GM23338 (cell line): ENCODE data around the gene CD79A. TPM values are rescaled to one million over a fixed set of nuclear protein-coding genes. Genes with fewer than 3 reads are reported as not detected.
A peak's percentile ranks its signal among the peaks of the same experiment; 100 is the strongest.
"Not testable (repeated sequence)": the region's sequence is repeated elsewhere in the genome, so short reads cannot be mapped to it uniquely, and the experiment has no call there.

Source experiments
- ATAC-seq: fragments of 200-7000 bp; cut with Tn5 transposase; 3 replicates; pipeline ENCODE4 v1.9.1; 2020
- DNase-seq: peaks from one replicate; pipeline ENCODE4 v3.0.0-alpha.2; 2015; ENCODE audit warnings: low spot score
- H2AFZ ChIP-seq: fragments of 200-600 bp; sonication (generic); 2 replicates; pipeline ENCODE4 v1.8.0; 2016; ENCODE audit warnings: antibody characterized with exemption, mild to moderate bottlenecking, moderate library complexity
- H3F3A ChIP-seq: fragments of 200-600 bp; sonication (generic); replicated peaks from 2 replicates; pipeline ENCODE4 v1.8.0; 2017; ENCODE audit warnings: antibody characterized with exemption, mixed run types, low read depth
- H3K27ac ChIP-seq: fragments of 200-600 bp; sonication (generic); 2 replicates; pipeline ENCODE4 v1.6.1; 2016; ENCODE audit warnings: low read depth
- H3K27me3 ChIP-seq: fragments of 200-600 bp; sonication (generic); 2 replicates; pipeline ENCODE4 v1.8.0; 2016; ENCODE audit warnings: mild to moderate bottlenecking, mixed run types, moderate library complexity; ENCODE audit not compliant: insufficient read depth
- H3K36me3 ChIP-seq: fragments of 200-600 bp; sonication (generic); 2 replicates; pipeline ENCODE4 v1.8.0; 2016; ENCODE audit warnings: mild to moderate bottlenecking; ENCODE audit not compliant: insufficient read depth
- H3K4me1 ChIP-seq: fragments of 200-600 bp; sonication (generic); 2 replicates; pipeline ENCODE4 v1.8.0; 2016; ENCODE audit warnings: mild to moderate bottlenecking, moderate library complexity; ENCODE audit not compliant: insufficient read depth
- H3K4me2 ChIP-seq: fragments of 200-600 bp; sonication (generic); 2 replicates; pipeline ENCODE4 v1.7.1; 2017; ENCODE audit warnings: mixed run types
- H3K4me3 ChIP-seq: fragments of 200-600 bp; sonication (generic); 2 replicates; pipeline ENCODE4 v1.6.1; 2016; ENCODE audit warnings: mixed run types
- H3K79me2 ChIP-seq: fragments of 200-600 bp; sonication (generic); replicated peaks from 2 replicates; pipeline ENCODE4 v1.8.0; 2017; ENCODE audit warnings: mild to moderate bottlenecking; ENCODE audit not compliant: insufficient read depth
- H3K9me2 ChIP-seq: fragments of 200-600 bp; sonication (generic); 2 replicates; pipeline ENCODE4 v1.8.0; 2017; ENCODE audit not compliant: insufficient read depth
- H4K20me1 ChIP-seq: fragments of 200-600 bp; sonication (generic); replicated peaks from 2 replicates; pipeline ENCODE4 v1.8.0; 2017; ENCODE audit warnings: mild to moderate bottlenecking; ENCODE audit not compliant: insufficient read depth
- H3K27ac Mint-ChIP-seq: 2 replicates; pipeline ENCODE4 v1.8.0; 2020; ENCODE audit warnings: inconsistent platforms, mild to moderate bottlenecking, moderate library complexity, mixed read lengths
- H3K27me3 Mint-ChIP-seq: 3 replicates; pipeline ENCODE4 v1.8.0; 2022; ENCODE audit warnings: low read depth, mild to moderate bottlenecking, moderate library complexity, mixed read lengths, inconsistent platforms; ENCODE audit not compliant: insufficient read depth, poor library complexity
- H3K36me3 Mint-ChIP-seq: 3 replicates; pipeline ENCODE4 v1.8.0; 2021; ENCODE audit warnings: low read depth, mild to moderate bottlenecking, inconsistent platforms, moderate library complexity, mixed read lengths
- H3K4me1 Mint-ChIP-seq: 3 replicates; pipeline ENCODE4 v1.8.0; 2020; ENCODE audit warnings: mild to moderate bottlenecking, inconsistent platforms, mixed read lengths
- H3K4me3 Mint-ChIP-seq: 3 replicates; pipeline ENCODE4 v1.8.0; 2021; ENCODE audit warnings: moderate library complexity, mild to moderate bottlenecking, inconsistent platforms, mixed read lengths
- H3K9me3 Mint-ChIP-seq: 3 replicates; pipeline ENCODE4 v1.8.0; 2020; ENCODE audit warnings: moderate library complexity, mild to moderate bottlenecking, inconsistent platforms, mixed read lengths
- EZH2phosphoT487 ChIP-seq: fragments of 200-600 bp; sonication (generic); IDR thresholded peaks from one replicate; pipeline ENCODE4 v1.8.1; 2018; ENCODE audit warnings: antibody characterized with exemption; ENCODE audit not compliant: unreplicated experiment
- NANOG ChIP-seq: IDR thresholded peaks from 2 replicates; pipeline ENCODE4 v1.6.1; 2016; ENCODE audit warnings: antibody characterized with exemption, borderline replicate concordance
- POLR2AphosphoS5 ChIP-seq: IDR thresholded peaks from 2 replicates; pipeline ENCODE4 v1.6.1; 2016; ENCODE audit warnings: antibody characterized with exemption, low read depth
- STAT1 ChIP-seq: IDR thresholded peaks from one replicate; pipeline ENCODE4 v1.6.1; 2016; ENCODE audit warnings: antibody characterized with exemption; ENCODE audit not compliant: unreplicated experiment
- ZNF114 ChIP-seq: fragments of 250-450 bp; sonication (Bioruptor Pico); IDR thresholded peaks from 2 replicates; pipeline ENCODE4 v1.5.0; 2020; ENCODE audit warnings: mild to moderate bottlenecking, moderate library complexity
- polyA plus RNA-seq: library from polyadenylated mRNA; unstranded; fragments of >200 nt; fragmentation: Nextera tagmentation; extraction: Ambion mirVana; gene quantifications from 2 replicates; pipeline ENCODE4 v1.2.1, GENCODE V29; 2016
- total RNA-seq: library from RNA; depleted of rRNA; stranded (reverse); fragments of >200 nt; shearing (Covaris generic); gene quantifications from 2 replicates; pipeline ENCODE4 v1.2.3, GENCODE V29; 2014
- TF ChIP-seq, protein P1 (sequence below): IDR thresholded peaks from 2 replicates; pipeline ENCODE4 v1.6.1; 2016; ENCODE audit warnings: antibody characterized with exemption
- TF ChIP-seq, protein P2 (sequence below): IDR thresholded peaks from one replicate; pipeline ENCODE4 v1.6.1; 2018; ENCODE audit warnings: antibody characterized with exemption; ENCODE audit not compliant: unreplicated experiment
- TF ChIP-seq, protein P3 (sequence below), 2 experiments: fragments of 200-600 bp in 1 of 2; sonication (generic) in 1 of 2; conservative IDR thresholded peaks; 2 replicates each; pipeline versions ENCODE4 v1.5.1 to v1.6.1; 2016 to 2017; ENCODE audit warnings: antibody characterized with exemption in 2 of 2, low read depth in 2 of 2, mild to moderate bottlenecking in 2 of 2, moderate library complexity in 1 of 2

Gene CD79A
- total and polyA plus RNA-seq, 2 experiments from 2014 or later, result 0.27 TPM; not detected in 1

DNA sequence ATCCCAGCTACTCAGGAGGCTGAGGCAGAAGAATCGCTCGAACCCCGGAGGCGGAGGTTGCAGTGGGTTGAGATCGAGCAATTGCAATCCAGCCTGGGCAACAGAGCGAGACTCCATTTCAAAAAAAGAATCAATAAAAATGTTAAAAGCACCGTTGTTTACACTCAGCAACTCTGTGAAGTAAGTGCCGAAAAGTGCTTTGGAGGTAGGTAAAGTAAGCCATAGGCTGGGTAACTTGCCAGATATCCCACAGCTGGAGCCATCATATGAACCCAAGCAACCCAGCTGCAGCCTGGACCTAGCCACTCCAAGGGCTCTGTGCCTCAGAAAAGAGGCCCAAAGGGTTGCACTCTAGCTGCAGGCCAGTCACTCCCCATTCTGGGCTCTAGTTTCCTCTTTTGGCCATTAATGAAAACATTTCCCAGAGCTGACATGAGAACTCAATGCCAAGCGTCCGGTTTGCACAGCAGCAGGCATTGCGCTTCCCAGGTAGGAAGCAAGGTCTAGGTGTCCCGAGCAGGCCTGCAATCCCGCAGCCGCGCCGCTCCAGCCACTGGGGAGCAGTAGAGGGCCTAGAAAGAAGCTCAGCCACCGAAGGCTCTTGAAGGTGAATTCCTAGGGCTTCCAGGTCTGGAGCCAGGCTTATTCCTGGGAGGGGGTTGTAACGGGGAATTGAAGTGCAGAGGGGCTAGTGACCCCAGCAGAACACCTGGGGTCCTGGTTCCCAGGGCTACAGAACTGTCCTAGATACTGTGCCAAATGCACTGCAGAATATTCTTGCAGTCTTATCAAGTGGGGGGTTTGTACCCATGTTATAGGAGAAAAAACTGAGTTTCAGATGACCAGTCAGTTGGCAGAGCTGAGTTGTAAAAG, 4.1 kb upstream of the CD79A start (continued):
- TF ChIP-seq, protein P1, sequence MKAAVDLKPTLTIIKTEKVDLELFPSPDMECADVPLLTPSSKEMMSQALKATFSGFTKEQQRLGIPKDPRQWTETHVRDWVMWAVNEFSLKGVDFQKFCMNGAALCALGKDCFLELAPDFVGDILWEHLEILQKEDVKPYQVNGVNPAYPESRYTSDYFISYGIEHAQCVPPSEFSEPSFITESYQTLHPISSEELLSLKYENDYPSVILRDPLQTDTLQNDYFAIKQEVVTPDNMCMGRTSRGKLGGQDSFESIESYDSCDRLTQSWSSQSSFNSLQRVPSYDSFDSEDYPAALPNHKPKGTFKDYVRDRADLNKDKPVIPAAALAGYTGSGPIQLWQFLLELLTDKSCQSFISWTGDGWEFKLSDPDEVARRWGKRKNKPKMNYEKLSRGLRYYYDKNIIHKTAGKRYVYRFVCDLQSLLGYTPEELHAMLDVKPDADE, result no peak
- no peak for TF ChIP-seq ZNF114 (CRISPR knock-in tag)
- no peak for TF ChIP-seq EZH2phosphoT487
- TF ChIP-seq STAT1, result no peak

DNA sequence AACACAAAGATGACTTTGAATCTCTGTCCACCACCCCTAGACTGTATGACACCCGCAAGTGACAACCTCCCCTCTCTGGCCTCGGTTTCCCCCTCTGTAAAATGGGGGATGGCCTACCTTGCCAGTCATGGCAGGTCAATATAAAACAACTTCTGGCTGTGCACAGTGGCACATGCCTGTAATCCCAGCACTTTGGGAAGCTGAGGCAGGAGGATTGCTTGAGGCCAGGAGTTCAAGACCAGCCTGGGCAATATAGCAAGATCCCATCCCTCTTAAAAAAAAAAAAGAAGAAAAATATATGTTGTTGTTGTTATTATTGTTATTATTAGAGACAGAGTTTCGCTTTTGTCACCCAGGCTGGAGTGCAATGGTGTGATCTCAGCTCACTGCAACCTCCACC, 1.1 kb upstream of the CD79A start:
- H3K4me1 Mint-ChIP-seq, H3K36me3 ChIP-seq, H3K9me3 Mint-ChIP-seq, H4K20me1 ChIP-seq, H3K27ac ChIP-seq, DNase-seq, H3K4me3 Mint-ChIP-seq, H3K4me2 ChIP-seq, H3K27ac Mint-ChIP-seq, H3K27me3 ChIP-seq, H2AFZ ChIP-seq, H3K79me2 ChIP-seq, H3K9me2 ChIP-seq, H3K4me3 ChIP-seq, ATAC-seq, H3K4me1 ChIP-seq: not testable (repeated sequence)
- Mint-ChIP-seq H3K36me3 (peaks cover 10% of the 10 kb centered on the region), H3K27me3 (peaks cover 33% of the 10 kb centered on the region)
- peaks cover 19% of the 10 kb centered on the region for H3F3A ChIP-seq

DNA sequence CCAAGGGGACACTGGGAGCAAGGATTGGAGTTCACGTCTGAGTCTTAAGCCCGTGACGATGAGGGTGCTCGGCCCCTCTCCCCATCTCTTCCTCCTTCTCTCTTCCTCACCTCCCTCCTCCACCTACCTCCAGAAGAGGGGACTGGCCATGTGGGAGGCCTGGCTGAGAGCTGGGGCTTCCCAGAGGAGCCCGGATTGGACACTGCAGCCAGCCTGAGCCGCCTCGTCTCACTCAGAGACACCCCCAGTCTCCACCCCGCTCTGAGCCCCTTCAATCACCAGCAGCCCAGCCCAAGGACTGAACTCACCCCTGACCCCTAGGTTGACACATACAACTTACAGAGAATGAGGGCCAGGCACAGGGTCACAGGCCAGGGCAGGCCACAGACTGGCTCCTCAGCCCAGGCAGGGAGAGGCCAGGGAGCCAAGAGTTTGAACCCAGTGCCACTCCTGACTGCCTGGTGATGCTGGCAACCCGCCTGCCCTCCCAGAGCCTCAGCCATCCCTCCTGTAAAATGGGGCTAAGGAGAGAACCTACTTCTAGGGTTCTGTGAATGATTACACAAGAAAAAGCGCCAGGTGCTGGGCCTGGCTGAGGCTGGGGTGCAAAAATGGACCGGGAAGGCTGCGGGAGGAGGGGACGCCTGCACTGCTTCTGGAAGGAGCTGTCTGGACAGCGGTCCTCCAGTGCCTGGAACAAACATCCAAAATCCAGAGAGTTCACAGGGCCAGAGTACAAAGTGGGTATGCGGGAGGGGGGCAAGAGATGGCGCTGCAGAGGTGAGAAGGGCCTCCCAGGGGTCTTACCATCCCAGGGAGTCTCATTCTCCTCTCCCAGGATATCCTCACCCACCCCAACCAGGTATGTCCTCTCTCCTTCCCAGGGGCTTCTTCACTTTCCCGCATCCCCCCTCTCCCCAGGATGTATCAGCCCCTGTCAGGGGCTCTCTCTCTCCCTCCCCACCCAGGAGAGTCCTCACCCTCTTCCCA, 1.1 kb downstream of the CD79A start:
- Mint-ChIP-seq H3K4me1 (peaks cover 17% of the 10 kb centered on the region), H3K4me3 (no peak overlapping the region), H3K9me3 (no peaks in the 10 kb centered on the region), H3K27me3 (peaks cover 30% of the 10 kb centered on the region), H3K36me3 (no peaks in the 10 kb centered on the region), H3K27ac (no peak overlapping the region)
- Histone ChIP-seq H2AFZ (0 out of 2 replicates have a peak overlapping the region, but pooled peaks have one; percentile 63), H3K4me2 (no peak overlapping the region), H3K9me2 (no peaks in the 10 kb centered on the region), H3K4me1 (peaks cover 5% of the 10 kb centered on the region; the same call in 1 of the 2 replicates), H4K20me1 (peaks cover 4% of the 10 kb centered on the region; the same call in 1 of the 2 replicates), H3K27ac (no peak overlapping the region), H3K36me3 (no peaks in the 10 kb centered on the region), H3K79me2 (no peaks in the 10 kb centered on the region), H3K27me3 (peaks cover 23% of the 10 kb centered on the region), H3F3A (peaks cover 9% of the 10 kb centered on the region), H3K4me3 (no peak overlapping the region)
- ATAC-seq, result peak; percentile 4; the same call in 1 of the 3 replicates
- no peak for DNase-seq
- TF ChIP-seq POLR2AphosphoS5 (no peak), STAT1 (no peak), NANOG (no peak)
- TF ChIP-seq, protein P2, sequence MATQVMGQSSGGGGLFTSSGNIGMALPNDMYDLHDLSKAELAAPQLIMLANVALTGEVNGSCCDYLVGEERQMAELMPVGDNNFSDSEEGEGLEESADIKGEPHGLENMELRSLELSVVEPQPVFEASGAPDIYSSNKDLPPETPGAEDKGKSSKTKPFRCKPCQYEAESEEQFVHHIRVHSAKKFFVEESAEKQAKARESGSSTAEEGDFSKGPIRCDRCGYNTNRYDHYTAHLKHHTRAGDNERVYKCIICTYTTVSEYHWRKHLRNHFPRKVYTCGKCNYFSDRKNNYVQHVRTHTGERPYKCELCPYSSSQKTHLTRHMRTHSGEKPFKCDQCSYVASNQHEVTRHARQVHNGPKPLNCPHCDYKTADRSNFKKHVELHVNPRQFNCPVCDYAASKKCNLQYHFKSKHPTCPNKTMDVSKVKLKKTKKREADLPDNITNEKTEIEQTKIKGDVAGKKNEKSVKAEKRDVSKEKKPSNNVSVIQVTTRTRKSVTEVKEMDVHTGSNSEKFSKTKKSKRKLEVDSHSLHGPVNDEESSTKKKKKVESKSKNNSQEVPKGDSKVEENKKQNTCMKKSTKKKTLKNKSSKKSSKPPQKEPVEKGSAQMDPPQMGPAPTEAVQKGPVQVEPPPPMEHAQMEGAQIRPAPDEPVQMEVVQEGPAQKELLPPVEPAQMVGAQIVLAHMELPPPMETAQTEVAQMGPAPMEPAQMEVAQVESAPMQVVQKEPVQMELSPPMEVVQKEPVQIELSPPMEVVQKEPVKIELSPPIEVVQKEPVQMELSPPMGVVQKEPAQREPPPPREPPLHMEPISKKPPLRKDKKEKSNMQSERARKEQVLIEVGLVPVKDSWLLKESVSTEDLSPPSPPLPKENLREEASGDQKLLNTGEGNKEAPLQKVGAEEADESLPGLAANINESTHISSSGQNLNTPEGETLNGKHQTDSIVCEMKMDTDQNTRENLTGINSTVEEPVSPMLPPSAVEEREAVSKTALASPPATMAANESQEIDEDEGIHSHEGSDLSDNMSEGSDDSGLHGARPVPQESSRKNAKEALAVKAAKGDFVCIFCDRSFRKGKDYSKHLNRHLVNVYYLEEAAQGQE, result no peak
- TF ChIP-seq, protein P3, sequence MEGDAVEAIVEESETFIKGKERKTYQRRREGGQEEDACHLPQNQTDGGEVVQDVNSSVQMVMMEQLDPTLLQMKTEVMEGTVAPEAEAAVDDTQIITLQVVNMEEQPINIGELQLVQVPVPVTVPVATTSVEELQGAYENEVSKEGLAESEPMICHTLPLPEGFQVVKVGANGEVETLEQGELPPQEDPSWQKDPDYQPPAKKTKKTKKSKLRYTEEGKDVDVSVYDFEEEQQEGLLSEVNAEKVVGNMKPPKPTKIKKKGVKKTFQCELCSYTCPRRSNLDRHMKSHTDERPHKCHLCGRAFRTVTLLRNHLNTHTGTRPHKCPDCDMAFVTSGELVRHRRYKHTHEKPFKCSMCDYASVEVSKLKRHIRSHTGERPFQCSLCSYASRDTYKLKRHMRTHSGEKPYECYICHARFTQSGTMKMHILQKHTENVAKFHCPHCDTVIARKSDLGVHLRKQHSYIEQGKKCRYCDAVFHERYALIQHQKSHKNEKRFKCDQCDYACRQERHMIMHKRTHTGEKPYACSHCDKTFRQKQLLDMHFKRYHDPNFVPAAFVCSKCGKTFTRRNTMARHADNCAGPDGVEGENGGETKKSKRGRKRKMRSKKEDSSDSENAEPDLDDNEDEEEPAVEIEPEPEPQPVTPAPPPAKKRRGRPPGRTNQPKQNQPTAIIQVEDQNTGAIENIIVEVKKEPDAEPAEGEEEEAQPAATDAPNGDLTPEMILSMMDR (conservative IDR thresholded peaks at IDR 0.05; ENCODE audit: low read depth in 2 of 2), result peak in 1 of 2 experiments; percentile 36; a peak in 2 of 4 replicates
